Kidney tubule cell (primary cell): ENCODE measurements around the gene RETREG1.
A peak's percentile ranks its signal among the peaks of the same experiment; 100 is the strongest.
"Not testable (repeated sequence)": the region's sequence is repeated elsewhere in the genome, so short reads cannot be mapped to it uniquely, and the experiment has no call there.

Experiments
- DNase-seq: peaks from one replicate; pipeline ENCODE4 v3.0.0-alpha.2; 2018; ENCODE audit warnings: low spot score

RETREG1 gene

GRCh38 chr5:16554110-16554509 lies 62.7 kb downstream of the RETREG1 start:
- no peak for DNase-seq

DNA sequence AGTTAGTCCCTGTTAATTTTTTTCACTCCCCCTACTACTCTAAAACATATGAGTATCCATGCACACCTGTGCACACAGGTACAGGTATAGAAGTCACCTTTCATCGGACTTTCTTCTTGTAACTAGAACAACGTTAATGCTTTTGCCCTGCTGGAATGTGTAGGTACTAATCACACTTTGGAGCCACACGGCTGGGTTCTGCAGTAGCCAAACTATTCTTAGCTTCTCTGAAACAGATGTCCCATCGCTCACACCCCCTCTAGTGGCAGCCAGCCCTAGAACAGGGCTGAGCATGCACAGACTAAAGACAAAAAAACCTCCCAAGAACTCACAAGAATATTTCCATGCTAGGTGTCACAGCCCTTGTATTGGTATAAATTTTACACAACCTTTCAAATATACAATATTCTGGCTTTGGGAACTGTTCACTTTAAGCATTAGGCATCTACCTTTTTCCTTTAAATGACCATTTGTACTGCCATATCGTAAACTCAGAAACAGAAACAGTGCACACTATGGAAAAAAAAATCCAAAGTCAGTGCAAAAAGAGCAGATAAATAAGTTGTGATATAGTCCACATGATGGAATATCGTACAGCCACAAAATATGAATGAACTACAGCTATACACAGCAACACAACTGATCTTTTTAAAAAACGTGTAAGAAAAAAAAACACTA lies 64.0 kb downstream of the RETREG1 start:
- peak; percentile 82 for DNase-seq

DNA sequence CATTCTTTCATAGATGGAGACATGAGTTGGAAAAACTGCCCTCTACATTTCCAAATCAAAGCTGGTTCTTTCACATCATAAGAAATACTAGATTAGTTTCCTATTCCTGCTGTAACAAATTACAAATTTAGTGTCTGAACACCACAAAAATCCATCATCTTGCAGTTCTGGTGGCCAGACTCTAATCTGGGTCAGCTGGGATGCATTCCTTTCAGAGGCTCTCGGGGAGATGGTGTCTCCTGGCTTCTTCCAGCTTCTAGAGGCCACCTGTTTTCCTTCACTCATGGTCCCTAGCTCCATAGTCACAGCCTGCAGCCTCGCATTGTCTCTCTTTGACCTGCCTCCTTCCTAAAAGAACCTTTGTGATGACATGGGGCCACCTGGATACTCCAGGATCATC lies 65.2 kb downstream of the RETREG1 start:
- no peak for DNase-seq

GRCh38 chr5:16550316-16550952 lies 66.4 kb downstream of the RETREG1 start:
- DNase-seq: peak; percentile 63

GRCh38 chr5:16549491-16550206 lies 67.1 kb downstream of the RETREG1 start:
- DNase-seq: no peak

DNA sequence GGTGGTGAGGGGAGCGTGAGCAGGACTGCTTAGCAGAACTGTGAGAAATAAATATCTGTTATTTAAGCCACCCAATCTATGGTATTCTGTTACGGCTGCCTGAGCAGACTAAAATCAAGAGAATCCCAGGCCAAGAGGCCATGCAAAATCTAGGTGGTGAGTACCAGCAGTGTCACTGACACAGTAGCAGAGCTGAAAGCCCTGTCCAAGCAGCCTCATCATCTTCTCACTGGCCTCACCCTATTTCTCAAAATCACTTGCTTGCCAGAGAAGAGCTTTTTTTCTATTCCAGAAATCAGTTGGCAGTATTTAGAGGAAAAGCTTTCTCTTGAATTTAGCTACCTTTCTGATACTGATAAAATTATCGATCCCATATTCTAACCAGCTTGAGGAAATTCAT lies 68.0 kb downstream of the RETREG1 start:
- no peak for DNase-seq

DNA sequence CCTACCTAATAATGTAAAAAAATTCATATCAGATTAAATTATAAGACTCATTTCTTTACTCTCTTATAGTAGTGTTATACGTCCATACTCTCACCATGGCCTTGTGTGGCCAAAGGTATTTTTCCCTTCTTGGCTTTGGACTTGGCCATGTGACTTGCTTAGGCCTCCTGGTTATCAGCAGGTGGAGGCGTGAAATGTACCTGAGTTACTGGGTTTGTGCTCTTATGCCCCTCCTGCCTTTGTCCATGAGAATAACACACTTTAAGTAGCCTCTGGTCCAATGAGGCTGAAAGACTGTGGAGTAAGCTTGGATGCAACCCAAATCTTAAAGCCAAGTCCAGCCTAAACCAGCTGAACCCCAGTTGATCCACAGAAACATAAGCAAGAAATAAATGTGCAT lies 68.7 kb downstream of the RETREG1 start:
- no peak for DNase-seq

- DNase-seq: no peak
These were observed 69.5 kb downstream of the RETREG1 start for GRCh38 chr5:16547200-16547842.

- DNase-seq: peak; percentile 73
These were observed 70.1 kb downstream of the RETREG1 start for GRCh38 chr5:16546732-16547131.

DNA sequence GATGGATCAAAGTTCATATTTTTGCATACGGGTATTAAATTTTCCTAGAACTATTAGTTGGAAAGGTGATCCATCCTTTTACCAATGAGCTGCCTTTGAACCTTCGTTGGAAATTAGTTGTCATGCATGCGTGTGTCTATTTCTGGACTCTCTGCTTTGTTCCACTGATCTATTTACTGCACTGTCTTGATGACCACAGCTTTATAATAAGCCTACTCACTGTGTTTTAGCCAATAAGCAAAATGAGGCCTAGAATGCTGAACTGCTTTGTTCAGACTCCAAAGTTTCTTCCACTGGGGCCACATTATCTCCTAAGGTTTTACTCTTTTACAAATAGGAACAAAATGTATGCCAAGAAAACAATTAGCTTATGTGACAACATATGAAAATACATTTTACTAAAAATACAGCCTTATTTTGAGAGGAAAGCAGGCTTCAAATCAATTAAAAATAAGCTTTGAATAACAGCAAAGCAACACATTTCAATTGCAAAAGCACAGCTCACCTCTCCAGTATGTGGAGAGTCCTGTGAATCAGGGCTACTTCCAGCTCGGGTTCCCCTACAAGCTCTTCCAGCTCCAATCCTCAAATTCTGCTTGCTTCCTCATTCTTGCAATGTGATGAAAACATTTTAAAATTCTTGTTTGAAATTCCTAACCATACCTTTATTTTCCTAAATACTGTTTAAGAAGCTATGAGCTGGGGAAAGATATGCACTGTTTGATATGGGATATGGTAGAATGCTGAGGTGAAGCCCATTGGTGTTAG lies 72.0 kb downstream of the RETREG1 start:
- DNase-seq: peak; percentile 92

- peak; percentile 55 for DNase-seq
These were observed 73.6 kb downstream of the RETREG1 start for GRCh38 chr5:16543206-16543605.

DNA sequence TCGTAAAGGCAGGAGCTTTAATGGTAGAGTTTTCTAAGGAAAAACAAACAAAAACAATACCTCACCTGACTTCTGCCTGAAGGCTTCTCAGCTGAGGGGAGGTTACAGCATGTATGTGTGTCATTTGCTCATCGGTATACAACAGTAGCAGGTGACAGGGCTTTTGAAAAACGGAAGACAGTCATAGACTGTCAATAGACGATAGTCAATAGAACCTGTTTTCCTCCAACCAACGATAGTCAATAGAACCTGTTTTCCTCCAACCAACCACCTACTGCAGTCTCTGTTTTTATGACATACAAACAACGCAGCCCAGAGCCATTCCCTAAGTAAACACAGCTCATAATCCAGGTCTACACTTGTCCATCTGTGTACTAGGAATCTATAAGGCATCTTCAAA lies 74.6 kb downstream of the RETREG1 start:
- DNase-seq: no peak

DNA sequence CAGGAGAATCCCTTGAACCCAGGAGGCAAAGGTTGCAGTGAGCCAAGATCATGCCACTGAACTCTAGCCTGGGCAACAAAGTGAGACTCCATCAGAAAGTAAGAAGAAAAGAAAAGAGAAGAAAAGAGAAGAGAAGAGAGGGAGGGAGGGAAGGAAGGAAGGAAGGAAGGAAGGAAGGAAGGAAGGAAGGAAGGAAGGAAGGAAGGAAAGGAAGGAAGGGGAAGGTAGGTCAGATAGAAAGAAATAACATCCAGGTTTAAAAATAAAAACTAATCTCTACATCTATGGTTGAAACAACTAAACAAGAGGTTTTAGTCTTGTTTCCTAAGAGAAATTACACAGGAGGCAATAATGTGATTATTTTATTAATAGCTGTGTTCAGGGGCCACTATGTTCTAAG lies 75.2 kb downstream of the RETREG1 start:
- DNase-seq: not testable (repeated sequence)

- peak; percentile 97 for DNase-seq
These were observed 76.4 kb downstream of the RETREG1 start for GRCh38 chr5:16540421-16540820.

DNA sequence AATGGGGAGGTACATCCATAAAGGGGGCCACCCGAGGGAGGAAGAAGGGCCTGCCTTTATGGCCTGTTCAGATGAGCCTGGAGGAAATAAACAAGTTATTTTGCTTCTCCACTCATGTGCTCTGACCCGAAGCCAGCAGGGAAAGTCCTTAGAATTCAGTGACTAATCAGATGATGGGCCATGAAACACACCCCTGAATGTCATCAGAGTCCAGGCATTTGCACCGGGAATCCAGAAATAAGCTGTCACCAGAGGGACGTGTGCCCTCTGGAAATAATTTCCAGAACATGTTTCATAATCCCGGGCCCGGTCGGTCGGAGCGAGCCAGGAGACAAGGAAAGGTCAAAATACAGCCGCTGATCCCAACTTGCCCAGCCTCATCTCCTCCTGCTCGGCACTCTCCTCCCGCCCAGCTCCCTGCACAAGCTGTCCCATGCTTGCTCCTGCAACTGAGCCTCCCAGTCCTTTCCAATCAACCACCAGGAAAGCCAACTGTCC lies 77.6 kb downstream of the RETREG1 start:
- DNase-seq: peak; percentile 99

GRCh38 chr5:16538006-16538405 lies 78.8 kb downstream of the RETREG1 start:
- DNase-seq: no peak

DNA sequence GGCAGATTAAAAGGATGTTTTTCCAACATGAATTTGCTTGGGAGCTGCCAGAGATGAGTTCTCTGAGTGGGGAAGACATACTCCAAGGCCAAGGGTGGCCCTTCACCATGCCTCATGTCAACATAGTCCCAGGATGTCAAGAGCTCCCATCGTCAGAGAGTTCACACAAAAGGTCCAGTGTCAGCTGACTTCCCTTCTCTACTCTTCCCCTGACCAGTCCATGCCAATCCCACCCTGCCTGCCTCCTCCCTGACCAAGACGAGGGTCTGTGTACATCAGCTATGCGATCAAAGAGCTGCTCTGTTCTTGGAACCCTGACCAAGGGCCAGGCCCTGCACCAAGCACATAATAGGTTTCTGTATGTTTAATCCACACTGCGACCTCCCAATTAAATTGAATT lies 80.0 kb downstream of the RETREG1 start:
- no peak for DNase-seq

DNA sequence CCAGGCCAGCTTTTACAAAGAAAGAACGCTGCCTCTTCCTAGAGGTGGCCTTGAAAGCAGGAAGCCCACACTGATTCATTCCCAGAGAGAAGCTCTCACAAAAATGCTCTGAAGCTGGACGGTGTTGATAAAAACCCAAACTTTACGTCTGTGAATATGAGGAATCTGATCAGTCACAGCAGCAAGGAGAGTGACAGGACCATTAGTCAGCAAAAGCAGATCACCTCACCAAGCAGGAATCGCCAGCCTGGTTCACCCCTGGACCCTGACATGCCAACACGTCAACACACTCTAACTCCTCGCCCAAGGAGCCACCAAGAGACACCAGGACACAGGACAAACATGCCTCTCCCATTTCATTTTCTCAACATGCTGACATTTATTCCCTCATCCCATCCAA lies 80.6 kb downstream of the RETREG1 start:
- peak; percentile 97 for DNase-seq

DNA sequence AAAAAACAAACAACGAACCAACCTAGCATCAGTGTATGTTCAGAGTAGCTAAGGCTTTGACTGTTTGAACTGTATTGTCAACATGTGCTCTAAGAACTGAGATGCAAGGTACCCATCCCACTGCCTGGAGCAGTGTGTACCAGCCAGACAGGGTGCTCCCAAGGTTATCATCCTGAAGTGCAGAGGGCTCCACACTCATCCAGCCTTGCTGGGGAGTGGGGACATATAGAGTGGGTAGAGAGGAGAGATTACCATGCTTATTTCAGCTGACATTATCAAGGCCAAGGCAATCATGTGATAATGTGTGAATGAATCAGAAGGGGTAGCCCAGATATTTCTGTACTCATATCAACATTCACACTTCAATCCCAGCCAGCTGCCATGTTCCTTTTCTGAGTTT lies 82.5 kb downstream of the RETREG1 start:
- no peak for DNase-seq

DNA sequence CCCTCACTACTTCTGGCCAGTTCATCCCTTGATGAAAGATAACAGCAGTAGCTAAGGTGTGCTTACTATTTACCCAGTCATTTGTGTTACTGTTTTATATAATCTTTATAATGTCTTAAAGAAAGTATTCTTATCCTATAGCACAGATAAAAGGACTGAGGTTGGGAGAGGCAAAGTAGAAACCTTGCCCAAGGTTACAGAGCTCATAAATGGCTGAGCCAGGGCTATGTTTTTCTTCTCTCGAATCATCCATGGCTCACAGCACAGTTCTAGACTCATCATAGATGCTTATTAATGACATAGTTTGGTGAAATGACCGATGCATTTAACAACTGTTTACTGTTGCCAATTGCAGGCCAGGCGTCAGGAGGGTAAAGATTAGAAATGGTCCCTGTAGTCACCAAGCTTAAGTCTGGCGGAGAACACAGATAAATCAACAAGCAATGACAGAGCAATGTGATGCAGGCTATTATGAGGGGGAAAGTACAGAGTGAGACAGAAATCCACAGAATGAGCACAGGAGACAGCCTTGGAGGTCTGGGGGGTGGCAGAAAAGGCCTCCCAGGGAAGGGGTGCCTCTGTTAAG lies 85.6 kb downstream of the RETREG1 start:
- no peak for DNase-seq

GRCh38 chr5:16529306-16529705 lies 87.5 kb downstream of the RETREG1 start:
- no peak for DNase-seq
